Measurements from ENCODE around the gene APOL1.

Gene APOL1

DNA sequence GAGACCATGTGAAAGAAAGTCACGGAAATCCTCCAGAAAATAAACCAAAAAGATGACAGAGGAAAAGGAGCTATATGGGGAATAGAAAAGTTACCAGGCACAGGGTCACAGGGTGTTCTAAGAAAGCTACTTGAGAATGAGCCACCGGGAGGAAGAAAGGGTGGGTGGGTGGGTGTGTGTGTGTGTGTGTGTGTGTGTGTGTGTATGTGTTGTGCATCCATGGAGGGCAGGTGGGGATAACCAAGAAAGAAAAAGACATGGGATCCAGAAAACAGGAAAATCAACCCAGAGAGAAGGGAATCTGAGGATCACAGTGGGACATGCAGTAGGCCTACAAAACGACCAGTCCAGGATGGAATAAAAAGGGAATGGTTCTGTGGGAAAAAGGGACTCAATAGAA, 17.3 kb upstream of the APOL1 start:
- TF ChIP-seq ZFX (IDR thresholded peaks at IDR 0.05) = no peak
- TF ChIP-seq, protein P1, sequence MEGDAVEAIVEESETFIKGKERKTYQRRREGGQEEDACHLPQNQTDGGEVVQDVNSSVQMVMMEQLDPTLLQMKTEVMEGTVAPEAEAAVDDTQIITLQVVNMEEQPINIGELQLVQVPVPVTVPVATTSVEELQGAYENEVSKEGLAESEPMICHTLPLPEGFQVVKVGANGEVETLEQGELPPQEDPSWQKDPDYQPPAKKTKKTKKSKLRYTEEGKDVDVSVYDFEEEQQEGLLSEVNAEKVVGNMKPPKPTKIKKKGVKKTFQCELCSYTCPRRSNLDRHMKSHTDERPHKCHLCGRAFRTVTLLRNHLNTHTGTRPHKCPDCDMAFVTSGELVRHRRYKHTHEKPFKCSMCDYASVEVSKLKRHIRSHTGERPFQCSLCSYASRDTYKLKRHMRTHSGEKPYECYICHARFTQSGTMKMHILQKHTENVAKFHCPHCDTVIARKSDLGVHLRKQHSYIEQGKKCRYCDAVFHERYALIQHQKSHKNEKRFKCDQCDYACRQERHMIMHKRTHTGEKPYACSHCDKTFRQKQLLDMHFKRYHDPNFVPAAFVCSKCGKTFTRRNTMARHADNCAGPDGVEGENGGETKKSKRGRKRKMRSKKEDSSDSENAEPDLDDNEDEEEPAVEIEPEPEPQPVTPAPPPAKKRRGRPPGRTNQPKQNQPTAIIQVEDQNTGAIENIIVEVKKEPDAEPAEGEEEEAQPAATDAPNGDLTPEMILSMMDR (conservative IDR thresholded peaks at IDR 0.05) = no peak

DNA sequence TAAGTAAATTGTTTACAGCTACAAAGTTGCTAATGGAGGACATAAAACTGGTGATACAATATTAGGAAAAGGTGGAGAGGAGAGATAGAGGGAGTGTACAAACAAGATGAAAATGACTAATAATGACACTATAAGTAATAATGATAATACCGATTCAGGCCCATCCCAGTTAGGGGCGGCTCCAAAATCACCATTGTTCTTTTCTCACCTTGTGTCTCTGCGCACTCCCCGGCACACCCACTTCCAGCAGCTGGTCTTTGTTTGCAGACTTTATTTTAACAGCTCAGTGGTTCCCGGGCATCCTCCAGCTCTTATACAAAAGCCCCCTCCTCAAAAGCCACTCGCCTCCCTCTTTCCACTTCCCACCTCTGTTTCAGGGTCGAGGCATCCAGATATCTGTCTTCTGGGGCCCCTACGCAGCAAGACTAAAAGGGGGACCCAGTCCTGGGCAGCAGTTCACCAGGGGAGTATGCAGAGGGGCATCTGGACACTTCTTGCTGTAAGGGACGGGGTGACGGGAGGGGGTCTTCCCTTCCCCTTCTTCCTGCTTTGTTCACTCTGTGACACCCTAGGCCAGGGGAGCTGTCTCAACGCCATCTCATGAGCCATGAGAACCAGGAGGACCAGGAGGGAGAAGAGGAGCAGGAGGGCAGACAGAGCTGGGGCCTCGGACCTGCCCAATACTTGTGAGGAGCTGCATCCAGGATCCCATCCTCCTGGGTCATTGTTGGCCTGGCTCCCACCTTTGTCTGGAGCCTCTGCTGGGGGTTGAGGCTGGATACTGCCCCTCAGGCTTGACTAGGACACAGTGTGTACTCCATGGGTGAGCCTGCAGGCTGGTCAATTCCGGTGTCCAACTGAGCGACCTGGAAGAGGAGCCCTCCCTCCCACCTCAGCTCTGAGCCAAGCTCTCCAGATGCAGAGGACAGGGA, 16.3 kb upstream of the APOL1 start:
- TF ChIP-seq, protein P1 (conservative IDR thresholded peaks at IDR 0.05) = no peak
- TF ChIP-seq ZFX (IDR thresholded peaks at IDR 0.05) = no peak
- H3K27ac ChIP-seq = no peak overlapping the region

More for the DNA sequence above, 17.3 kb upstream of the APOL1 start:
- no peak overlapping the region for H3K27ac ChIP-seq

DNA sequence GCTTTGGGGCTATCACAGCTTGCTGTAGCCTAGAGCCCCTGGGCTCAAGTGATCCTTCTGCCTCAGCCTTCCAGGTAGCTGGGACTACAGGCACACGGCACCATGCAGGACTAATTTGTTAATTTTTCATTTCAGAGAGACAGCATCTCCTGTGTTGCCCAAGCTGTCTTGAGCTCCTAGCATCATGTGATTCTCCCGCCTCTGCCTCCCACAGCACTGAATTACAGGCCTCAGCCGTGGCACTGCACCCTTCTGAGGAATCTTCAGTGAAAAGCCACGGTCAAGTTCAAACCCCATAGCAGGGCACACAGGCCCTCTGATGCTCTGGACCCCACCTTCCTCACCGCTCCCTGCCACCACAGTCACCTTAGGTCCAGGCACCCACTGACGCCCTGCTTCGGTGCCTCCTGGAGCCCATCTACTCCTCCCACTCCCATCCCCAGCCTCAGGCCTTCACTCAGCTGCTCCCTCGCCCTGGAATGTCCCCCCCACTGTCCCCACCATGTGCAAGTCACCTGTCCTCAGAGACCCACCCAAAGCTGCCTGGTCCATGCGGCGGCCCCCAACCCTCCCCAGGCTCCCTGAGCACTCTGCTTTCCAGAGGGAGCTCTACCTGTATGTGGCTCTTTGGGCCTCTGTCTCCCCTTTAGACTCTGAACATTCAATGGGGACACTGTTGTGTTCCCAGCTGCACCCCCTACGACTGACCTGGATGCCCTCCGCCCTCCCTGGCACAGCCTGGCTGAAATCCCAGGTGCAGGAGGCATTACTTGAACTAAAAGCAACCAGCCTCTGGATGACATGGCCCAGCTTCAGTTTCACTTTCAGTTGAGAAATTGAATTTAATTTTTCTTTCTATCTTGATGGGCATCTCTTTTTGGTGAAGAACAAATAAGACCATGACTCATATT, 15.2 kb upstream of the APOL1 start:
- TF ChIP-seq ZFX (IDR thresholded peaks at IDR 0.05) = no peak
- TF ChIP-seq, protein P1 (conservative IDR thresholded peaks at IDR 0.05) = no peak
- peak overlapping the region; percentile 77; the same call in 1 of the 2 replicates for H3K27ac ChIP-seq

DNA sequence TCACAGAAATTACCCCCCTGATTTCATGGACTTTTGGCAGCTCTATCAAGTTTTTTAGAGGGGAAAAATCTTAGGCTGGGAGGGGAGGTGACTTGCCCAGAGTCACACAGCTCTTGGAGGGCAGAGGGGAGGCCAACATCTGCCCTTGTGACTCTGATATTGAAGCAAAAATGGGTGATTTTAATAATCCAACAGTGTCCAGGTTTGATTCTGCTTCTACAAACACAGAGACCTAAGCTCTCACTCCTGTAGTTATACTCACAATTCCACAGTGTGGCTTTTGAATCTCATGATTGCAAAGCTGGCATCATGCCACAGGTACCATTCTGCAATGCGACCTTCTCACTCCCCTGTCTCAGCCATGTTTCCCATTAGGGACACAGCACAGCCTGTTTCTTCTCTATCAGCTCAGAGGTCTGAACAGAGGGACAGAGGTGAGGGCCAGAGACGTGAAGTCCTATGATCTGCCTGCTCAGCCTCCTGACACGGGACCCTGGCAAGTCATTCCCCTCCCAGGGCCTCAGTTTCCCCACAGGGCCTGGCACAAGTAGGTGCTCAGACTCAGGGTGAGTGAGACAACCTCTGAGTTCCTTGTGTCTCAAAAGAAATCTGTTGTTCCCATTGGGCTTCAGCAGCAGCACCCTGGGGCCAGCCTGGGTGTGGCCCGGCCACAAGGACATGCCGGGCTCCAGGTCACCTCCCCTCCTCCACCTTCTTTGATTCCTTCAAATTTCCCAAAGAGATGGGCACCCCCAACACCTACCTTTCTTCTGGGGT, 14.4 kb upstream of the APOL1 start:
- H3K27ac ChIP-seq = peak overlapping the region; percentile 77
- TF ChIP-seq, protein P1 (conservative IDR thresholded peaks at IDR 0.05) = no peak
- no peak for TF ChIP-seq ZFX (IDR thresholded peaks at IDR 0.05)

DNA sequence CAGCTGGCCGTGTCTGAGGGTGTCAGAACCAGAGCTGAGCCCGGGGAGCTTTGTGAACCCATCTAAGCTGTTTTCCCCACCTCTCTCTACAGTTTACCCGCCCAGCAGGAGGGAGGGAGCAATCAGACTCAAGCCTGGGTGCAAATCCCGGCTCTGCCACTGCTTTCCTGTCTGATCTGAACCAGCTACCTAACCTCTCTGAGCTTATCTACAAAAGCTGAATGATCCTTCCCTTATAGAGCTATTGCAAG, 13.9 kb upstream of the APOL1 start:
- TF ChIP-seq, protein P1 (conservative IDR thresholded peaks at IDR 0.05) = no peak
- TF ChIP-seq ZFX (IDR thresholded peaks at IDR 0.05) = no peak
- peak overlapping the region; percentile 77 for H3K27ac ChIP-seq

DNA sequence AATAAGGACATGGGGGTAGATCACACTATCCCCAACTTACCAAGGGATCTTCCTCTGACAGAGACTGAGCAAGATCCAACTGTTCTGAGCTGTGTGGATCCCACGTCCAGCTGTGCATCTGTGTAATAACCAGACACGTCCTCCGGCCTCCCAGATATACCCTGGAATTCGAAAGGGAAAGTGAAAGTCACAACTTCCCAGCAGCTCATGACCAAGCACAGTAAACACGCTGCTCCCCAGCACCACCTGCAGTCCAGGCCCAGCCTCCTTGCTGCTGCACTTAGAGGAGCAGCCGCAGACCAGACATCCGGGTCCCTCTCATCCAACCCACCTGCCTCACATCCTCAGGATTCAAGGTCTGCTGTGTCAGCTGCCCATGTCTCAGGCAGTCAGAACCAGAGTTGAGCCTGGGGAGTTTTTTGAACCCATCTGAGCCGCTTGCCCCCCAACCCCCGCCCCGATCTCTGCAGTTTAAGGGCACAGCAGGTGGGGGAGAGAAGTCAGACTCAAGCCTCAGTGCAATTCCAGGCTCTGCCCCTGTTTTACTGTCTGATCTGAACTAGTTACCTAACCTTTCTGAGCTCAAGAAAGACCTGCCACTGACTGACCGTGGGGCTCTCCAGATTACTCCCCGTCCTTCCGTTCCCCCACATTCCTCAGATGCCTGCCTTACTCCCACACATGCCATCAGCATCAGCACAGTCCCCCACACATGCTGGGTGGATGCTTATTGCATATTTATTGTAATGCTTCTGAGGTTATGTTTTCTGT, 13.3 kb upstream of the APOL1 start, which contains the start of gene APOL2:
Gene APOL2, minus strand, starts transcription at position 127 of the 771 bp plus-strand sequence. CDS start 6,365 bp downstream, outside the sequence.
- H3K27ac ChIP-seq = peak within 1 kb of the TSS; percentile 77
- TF ChIP-seq, protein P1 (conservative IDR thresholded peaks at IDR 0.05) = peak; percentile 85
- no peak for TF ChIP-seq ZFX (IDR thresholded peaks at IDR 0.05)
